Activated T-cell treated with anti-CD3 and anti-CD28 coated beads for 48 hours (primary cell): ENCODE data around the gene GABRG3.
"Not testable (repeated sequence)": the region's sequence is repeated elsewhere in the genome, so short reads cannot be mapped to it uniquely, and the experiment has no call there.

Experiments
- DNase-seq: peaks from one replicate; pipeline ENCODE4 v3.0.0-alpha.2; 2020; ENCODE audit warnings: low read depth

The GABRG3 gene

DNA sequence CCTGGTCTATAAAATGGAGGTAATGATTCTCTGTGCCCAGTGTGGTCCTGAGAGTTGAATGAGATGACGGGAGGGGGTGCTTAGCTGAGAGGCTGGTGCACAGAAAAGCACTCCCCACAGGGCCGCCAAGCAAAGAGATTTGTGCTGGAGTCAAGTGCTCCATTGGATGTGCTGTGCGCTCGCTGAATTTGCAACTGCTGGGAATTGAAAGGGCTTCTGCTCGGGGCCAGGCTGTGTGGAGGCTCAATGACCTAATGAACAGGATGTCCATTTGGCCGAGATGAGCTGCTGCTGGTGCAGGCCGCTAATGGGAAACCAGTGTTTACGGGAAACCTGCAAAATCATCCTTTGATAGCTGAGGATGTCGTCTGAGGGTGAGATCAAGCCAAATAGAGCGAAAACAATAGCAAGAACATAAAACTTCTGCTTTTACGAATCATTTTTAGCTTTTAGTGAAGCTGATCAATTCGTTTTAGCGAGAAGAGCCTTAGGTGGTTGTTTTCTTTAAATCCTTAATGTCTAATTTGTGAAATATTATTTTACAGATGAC lies 211.7 kb downstream of the GABRG3 start:
- no peak for DNase-seq

DNA sequence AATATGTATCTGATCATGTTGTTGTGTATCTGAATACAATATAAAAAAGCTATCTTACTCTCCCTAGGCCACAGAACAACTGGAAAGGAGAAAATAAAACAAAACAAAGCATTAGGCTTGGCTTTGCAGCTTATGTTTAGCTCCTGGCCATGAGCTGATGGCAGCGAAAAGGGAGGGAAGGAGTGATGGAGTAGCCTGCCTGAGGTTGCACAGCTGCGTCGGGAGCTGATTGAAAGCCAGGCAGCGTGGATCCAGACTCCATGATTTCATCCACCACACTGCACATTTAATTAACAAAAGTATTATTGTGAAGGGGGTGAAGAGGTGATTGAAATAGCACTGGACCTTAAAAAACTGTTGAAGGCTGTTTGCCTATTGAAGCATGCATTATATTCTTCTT lies 212.2 kb downstream of the GABRG3 start:
- DNase-seq = no peak

DNA sequence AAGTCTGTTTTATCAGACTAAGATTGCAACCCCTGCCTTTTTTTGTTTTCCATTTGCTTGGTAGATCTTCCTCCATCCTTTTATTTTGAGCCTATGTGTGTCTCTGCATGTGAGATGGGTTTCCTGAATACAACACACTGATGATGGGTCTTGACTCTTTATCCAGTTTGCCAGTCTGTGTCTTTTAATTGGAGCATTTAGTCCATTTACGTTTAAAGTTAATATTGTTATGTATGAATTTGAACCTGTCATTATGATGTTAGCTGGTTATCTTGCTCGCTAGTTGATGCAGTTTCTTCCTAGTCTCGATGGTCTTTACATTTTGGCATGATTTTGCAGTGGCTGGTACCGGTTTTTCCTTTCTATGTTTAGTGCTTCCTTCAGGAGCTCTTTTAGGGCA lies 220.5 kb downstream of the GABRG3 start:
- DNase-seq = not testable (repeated sequence)

DNA sequence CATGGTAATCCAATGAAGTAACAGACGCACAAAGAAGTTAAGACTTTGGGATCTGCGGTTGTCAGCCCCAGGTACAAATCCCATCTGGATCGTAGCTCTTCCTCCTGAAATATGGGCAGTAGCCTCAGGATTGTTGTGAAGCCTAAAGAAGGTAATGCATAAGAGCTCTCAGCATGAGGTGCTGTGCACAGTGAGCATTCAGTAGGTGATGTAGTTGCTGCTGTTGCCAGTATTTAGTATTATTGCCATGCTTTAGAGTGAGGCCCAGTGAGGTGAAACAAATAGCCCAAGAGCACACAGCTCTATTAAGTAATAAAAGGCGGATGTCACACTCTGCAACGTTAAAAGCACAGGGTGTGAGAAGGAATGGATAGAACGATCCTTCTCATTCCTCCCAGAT lies 225.7 kb downstream of the GABRG3 start:
- DNase-seq = no peak

DNA sequence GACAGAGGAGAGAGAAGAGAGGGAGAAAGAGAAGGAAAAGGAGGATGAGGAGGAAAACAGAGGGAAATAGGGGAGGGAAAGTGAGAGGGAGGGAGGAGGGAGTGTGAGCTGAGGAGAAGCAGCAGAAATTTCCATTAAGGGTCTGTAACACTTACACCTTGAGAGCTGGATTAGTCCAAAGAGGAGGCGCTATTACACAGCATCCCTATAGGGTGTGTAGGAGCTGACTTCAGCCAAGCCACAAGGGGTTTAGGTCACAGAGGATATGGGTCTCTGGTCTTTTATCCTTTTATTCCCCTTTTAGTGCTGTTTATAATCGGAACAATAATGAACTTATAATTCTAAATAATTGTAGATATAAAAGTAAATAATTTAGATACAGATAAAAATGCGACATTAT lies 230.4 kb downstream of the GABRG3 start:
- no peak for DNase-seq

DNA sequence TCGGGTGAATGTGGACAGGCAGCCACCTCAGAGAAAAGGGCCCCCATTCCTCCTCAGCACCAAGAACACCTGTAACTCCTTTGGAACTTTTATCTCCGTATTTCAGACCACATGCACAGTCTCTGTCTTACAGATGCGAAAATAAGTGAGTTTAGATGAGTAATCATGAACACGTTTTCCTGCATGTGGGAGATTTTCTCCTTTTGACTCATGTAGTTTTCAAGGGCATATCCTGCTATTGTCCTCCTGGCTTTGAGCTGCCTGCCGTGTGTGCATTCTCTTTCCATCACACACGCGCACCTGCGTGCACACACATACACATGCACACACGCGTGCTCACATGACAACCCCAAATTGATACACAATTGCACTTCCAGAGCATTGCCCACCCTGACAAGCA lies 239.2 kb downstream of the GABRG3 start:
- DNase-seq = no peak

DNA sequence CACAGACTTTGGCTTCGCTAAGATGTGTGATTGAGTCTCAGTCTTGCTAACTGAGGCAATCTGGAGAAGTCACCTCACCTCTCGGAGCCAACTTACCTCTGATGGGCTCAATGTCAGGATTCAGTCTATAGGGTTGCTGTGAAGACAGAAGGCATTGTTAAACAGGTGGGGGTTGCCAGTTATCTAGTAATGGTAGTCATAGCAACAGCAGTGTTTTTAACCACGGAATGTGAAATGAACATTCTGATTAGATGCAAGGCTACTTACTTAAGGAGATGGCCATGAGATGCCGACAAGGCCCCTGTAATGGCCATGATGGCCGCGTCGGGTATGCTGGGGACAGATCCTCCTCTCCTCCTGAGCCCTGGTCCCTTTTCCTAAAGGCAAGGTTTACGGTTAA lies 243.1 kb downstream of the GABRG3 start:
- DNase-seq = no peak

DNA sequence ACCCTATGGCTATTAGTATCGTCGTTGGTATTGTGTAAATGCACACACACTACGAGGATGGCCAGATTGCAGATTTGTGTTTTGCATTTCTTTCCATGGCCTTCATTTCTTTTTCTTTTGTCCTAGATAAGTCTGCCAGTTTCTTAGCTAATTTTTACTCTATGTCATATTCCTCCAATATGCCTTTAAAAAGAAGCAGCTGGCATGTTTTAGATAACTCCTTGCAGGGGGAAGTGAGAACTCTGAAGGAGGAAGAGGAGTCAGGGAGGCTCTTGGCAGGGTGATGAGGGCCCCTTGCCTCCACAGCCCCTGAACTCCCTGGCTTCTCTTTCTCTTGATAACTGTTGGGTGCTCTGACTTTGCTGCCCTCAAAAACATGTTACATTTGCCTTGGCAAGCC lies 244.0 kb downstream of the GABRG3 start:
- DNase-seq = no peak

DNA sequence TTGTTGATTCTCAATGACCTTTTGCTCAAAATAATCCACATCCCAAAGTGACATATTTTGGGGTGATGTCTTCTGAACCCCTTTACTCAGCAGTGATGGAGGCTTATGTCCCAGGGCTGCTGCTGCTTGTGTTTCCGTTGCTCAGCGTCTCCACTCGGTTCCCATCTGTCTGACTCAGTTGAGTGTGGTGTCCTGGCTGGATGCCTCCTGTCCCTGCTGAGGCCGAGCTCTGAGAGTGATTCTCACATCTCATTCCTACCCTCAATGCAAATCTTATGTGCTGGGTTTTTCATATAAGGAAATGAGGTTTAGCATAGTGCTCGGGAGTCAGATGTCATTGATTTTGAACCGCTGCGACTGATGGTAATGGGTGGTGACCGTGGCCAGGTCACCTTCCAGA lies 247.4 kb downstream of the GABRG3 start:
- DNase-seq = no peak

DNA sequence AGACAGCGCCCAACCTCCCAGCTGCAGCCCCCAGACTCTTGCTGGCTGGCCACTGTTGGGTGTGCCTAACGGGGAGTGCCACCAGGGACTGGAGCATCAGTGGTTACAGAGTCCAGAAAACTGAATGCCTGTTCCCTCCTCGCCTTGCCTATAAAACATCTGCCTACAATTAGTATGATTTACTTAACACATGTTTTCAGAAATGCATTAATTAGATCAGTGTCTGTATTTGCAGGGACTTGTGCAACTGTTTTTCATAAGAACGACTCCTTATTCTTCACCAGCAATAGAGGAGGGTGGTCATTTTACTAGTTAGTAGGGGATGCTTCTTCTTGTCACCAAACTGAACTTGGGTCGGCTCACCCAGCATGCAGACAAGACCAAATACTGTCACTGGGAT lies 248.7 kb downstream of the GABRG3 start:
- DNase-seq = no peak

DNA sequence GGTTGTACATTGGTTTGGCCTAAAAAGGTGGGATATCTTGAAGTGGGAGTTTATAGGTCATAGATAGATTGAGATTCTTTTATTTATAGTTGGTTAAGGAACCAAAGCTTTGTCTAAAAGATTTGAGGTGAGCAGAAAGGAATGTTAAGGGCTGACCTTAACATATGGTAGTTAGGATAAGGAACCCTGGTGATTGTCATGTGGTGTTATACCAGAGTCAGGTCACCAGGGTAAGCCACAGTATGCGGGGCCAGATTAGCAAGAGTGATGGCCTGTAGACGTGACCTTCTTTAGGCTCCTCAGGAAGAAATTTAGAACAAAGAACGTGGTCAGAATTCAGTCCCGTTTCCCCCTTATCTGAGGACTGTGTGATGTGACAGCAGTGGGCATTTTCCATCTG lies 249.2 kb downstream of the GABRG3 start:
- DNase-seq = no peak

DNA sequence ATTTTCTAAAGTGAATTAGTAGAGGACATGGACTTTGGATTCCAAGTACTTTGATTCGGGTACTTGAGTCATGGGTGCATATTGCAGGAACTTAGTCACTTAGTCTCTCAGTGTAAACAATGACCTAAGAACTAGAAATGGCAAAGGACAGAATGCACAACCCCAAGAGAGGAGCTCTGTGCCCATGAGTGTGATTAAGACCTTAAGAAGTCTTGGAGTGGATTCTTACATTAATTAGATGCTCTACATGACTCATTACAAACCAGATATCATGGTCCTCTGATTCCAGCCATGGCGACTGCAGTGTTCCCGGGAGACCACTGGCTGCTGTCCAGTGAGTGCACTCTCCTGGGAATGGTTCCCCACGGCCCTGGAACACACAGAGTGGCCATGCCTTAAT lies 251.5 kb downstream of the GABRG3 start:
- no peak for DNase-seq

DNA sequence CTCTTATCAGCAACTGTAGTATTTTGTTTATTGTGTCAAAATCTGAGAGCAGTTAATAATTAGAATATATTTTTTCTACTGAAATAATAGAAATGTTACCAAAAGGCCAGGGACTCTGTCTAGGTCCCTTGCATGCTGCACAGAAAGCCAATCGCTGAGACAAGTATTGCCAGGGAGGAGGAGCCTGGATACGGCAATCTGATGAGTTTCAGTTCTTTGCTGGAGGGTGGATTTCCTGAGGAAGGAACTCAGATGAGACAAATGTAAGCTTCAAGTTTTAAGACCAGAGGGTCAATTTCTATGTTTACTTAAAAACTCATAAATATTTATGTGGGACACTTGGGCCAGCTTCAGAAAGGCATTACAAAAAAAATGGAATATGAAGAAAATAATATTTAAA lies 252.2 kb downstream of the GABRG3 start:
- no peak for DNase-seq

DNA sequence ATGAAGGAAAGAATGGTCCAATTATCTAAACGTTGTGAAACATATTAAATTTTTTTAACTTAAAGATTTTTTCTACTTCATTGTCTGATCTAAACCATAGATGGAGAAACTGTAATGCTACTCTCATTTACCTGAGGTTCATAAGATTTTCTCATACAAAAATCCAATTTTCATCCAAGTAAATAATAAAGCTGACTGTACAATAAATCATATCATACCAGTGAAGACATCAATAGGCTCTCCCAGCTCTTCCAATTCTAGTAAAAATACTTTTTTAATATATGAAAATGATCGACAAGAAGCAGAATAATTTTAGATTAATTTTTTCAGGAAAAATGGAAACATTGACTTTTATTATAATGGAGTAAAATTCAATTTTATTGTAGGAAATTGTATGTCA lies 260.8 kb downstream of the GABRG3 start:
- DNase-seq = no peak

DNA sequence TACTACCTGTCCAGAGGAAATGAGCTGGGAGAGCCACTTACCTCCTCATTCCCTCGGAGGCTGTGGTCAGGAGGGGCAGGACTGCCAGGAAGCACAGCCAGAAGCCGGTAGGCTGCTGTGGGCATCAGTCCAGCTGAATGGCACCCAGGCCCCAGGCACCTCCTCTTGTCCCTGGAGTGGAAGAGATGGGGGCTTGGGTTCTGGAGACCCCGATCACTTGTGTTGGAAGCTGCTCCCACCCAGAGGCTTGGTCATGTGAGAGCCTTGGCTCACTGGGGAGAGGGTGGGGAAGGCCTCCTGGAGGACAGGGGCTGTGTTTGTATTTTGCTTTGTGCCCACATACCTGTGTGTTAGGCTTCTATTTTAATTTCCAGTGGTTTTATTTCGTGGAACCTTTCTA lies 261.9 kb downstream of the GABRG3 start:
- DNase-seq = no peak

DNA sequence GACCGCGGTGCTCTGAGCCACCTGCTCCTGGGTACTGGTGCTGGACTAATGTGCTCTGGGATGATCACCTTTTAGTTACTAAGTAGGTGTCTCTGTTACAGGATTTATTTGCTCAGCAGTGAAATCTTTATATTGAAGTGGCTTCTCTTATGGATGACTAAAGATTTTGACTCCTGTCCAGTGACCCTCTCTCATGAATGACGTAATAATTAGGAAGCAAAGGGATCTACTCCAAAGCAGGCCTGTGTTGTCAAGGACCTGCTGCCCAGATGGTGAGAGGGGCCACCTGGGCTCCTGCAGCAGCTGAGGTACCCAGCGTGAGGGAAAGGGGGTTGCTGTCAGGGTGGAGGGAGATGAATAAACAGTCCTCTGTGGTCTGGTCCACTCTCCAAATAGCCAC lies 263.6 kb downstream of the GABRG3 start:
- no peak for DNase-seq

DNA sequence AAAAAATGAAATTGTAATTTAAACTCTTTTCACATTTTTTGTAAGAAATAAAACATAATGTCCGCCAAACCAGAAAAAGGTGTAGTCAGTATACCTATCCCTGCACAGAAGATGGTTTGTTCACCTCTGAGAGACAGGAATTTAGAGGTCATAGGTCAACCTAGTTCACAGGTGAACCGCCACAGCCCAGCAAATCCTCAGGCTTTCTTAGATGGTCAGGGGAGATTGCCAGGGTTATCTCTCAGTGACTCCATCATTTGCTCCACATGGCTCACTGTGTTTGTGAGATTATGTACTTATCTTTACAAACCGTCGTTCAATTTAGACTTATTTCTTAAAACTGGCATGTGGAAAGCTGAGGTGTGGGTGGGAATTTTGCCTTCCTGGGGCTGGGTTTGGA lies 264.2 kb downstream of the GABRG3 start:
- no peak for DNase-seq

DNA sequence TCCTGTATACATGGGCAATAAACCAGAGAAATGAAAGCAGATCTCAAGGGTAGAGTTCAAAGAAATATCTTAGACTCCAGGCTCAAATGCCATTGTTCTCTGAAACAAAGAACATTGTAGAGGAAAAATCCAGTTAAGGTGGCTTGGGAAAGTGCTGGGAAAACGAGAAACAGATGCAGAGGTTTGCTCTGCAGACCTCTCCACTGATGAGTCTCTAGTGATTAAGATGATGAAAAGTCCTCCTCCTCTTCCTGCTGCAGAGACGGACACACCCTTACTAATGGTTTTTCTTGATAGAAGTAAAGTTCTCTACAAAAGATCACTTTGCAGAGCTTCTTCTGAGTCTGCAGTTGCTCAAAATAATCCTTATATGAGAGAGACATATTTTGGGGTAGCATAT lies 264.7 kb downstream of the GABRG3 start:
- no peak for DNase-seq

DNA sequence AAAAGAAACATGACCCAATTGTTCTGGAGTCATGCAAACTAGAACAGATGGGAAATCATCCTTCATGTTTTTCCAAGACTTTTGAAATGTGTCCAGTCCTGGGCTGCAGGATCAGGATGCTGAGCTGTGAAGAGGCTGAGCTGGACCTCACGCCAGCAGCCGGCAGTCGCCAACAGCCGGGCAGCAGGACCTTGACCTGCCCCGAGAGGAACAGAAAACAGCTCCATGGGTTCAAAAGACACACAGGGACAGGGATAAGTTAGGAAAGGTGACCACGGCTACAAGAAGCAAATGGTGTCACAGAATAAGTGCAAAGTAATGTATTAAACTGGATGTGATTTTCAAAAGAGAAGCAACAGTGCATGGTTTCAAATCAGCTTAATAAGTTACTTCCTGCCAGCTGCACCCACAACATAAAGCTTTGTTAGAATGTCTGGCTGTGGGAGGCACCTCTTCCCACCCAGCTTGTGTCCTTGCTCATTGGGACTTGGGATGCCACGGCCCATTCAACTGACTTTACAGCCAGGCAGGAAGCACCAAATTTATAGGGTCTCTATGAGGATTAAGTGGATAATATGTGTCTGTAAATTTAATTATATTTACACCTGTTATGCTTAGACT lies 266.4 kb downstream of the GABRG3 start:
- DNase-seq = no peak

DNA sequence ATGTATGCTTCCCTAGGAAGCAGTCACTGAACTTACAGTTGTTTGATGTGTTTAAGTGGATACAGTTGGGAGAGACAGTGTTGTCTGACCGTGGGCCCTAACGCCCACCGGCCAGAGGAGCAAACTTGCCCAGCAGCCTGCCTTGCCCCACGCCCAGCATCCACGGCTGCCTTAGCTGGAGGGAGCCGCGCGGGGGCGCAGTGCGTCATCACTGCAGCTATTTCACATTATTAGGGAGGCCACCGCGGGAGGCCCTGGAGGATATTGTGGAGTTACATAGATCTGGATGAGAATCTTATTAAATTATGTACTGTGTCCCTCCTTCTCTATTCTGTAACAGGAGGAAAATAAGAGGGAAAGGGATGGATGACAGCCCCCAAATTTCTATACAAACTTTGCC lies 267.2 kb downstream of the GABRG3 start:
- no peak for DNase-seq

DNA sequence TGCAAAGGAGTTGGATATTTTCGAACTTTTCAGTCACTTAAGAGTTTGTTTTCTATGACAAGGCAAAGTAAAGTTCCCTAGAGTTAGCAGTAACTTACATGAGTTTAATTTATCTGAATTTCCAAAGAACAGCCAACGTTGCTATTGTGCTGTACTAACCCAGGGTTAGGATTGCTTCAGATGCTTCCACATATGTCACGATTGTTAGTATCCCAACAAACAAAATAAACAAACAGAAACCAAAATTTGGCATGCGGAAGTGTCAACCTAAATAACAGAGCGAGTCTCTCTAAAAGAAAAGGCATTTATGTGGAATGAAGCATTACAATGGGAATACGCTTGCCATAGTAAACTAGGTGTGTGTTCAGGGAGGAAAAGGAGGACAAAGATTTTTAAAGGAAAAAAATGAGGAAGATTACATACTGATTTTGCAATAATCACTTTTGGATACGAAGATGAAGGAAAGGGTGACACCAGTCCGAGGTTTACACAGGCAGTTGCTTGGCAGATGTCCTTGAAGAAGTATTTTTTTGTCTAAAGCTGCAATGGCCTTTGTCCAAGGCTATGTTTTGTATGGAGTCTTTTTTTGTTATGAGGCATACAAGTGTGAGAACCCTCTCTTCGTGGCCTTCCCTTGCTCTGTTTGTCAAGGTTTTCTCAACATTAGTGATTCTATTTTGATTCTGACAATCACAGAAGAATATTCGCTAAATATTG lies 267.9 kb downstream of the GABRG3 start:
- no peak for DNase-seq

DNA sequence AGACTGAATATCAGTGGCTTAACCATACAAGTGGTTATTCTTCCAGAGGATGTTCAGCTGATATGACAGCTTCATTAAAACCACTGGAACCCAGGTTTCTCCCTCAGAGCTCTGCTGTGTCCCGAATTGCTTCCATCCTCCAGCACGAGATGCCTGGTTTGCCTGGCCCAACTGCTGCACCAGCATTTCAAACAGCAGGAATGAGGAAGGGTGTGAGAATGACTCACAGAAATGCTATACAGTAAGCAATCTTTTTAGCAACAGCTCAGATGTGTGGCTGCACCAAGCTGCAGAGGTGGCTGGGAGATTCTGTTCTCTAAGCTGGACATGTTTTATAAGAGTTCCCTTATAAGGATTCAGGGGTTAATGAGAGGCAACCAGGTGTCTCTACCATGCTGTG lies 271.0 kb downstream of the GABRG3 start:
- DNase-seq = no peak

DNA sequence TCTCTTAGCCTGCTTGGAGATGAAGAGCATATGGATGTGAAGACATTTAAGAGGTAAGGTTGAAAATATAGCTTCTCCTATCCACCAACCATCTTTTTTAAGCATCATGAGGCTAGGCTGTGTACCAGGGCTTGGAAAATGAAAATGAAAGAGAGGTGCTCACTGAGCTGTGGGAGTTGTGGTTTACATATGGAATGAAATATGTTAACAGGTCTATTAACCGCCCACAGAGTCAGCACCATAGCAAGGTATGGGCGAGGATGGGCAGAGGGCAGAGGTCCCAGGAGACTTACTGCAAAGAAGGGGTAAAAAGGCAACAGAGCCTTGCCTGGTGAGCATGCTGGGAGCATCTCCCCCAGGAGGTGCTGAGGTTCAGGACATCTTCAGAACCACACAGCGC lies 273.1 kb downstream of the GABRG3 start:
- DNase-seq = no peak

DNA sequence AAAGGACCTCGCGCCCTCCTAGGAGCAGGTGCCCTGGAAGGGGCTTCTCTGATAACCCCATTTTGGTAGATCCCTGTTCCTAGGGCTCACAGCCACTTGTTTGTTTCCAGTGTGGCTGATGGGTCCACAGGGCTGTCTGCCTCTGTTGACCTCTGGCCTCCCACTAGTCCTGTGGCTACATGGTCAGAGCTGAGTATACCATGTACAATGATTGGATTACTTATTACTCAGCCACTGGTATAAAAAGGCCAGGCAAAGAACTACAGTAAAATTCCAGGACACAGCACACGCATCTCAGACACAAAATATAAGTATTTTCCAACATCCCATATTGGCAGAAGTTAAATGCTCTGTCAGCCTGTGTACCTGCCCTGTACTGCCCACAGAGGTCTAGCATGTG lies 277.3 kb downstream of the GABRG3 start:
- no peak for DNase-seq
